AG10803 (cell line): ENCODE measurements around the gene AMH.

ENCODE experiments used
- DNase-seq: peaks from one replicate; pipeline ENCODE4 v3.0.0; 2010; ENCODE audit warnings: low read depth
- H3K4me3 ChIP-seq: 2 replicates; pipeline ENCODE4 v1.5.1; 2011; ENCODE audit warnings: mild to moderate bottlenecking, low read length, control low read depth
- CTCF ChIP-seq: conservative IDR thresholded peaks from 2 replicates; pipeline ENCODE4 v1.5.1; 2011; ENCODE audit warnings: mild to moderate bottlenecking, low read length, control low read depth, inconsistent platforms

AMH gene

GRCh38 chr19:2270157-2270422 lies 21.0 kb downstream of the AMH start:
- DNase-seq = peak; percentile 42

DNA sequence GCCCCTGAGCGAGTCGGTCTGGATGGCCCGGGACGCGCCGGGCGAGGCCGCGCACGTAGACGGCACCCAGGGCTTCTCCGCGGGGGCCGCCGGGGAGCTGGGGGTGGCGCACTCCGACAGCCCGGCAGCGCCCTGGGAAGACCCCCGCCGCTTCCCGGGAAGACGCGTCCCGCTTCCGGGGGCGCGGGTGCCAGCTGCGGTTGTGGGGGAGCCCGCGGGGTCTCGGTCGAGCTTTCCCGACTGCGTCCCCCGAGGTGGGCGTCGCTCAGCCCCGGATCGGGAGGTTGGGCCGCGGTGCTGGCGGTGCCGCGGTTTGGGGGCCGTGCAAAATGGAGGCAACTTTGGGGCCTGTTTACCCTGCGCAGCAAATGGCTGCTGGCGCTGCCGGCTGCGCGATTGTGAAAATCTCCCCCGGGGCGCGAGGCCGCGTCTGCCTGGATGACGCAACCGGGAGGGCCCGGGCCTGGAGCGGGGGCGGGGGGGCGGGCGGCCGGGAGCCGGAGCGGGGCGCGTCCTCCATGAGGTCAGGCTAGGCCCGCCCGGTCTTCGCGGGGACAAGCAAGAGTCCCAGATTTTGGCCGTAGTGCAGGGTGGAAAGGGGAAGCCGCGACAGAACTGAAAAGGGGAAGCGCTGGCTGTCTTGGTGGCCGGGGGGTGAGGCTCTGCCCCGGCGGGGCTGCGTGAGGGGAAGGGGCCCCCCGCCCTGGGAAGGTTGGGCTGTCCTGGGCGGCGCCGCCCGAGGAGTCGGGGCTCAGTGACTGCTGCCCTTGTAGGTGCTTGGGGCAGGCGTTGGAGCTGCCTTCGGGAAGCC lies 21.5 kb downstream of the AMH start:
- peak; percentile 86 for DNase-seq
- H3K4me3 ChIP-seq = peak overlapping the region; percentile 95
- no peak for TF ChIP-seq CTCF

More at GRCh38 chr19:2270157-2270422, 21.0 kb downstream of the AMH start:
- H3K4me3 ChIP-seq = peak overlapping the region; percentile 95
- no peak for TF ChIP-seq CTCF

GRCh38 chr19:2271234-2272103 lies 22.3 kb downstream of the AMH start:
- peak; percentile 82 for DNase-seq
- peak overlapping the region; percentile 95 for H3K4me3 ChIP-seq
- no peak for TF ChIP-seq CTCF

DNA sequence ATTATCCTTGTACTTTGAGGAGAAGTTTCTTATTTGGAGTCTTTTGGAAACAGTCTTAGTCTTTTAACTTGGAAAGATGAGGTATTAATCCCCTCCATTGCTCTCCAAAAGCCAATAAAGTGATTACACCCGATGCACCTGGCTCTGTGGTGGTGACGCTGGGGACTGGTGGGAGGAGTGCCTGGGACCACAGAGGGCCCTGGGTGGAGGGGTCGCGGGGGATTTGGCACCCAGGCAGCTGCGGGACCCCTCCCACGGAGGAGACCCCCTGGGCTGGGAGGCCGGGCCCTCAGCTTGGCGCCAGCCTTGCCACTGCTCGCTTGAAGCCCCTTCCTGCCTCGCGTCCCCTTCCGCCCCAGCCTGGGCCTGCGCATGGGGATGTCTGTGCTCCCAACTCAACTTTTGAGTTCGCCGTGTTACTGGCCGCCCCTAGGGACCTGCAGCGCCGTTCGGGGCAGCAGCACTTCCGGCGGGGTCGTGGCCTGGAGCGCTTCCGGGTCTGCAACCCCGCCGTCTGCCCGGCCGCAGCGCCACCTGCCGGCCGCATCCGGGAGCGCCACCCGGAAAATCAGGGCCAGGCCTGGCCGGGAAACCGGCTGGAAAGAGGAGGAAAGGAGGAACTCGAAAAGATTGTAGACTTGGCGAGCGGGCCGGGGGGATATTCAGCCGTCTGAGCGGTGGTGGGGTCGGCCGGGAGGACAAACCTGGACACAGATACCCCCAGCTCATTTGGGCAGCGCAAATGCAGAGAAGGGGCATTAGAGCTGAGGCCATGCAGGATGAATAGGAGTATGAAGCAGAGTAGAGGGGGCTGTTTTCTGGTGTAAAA lies 24.4 kb downstream of the AMH start:
- peak; percentile 63 for DNase-seq
- TF ChIP-seq CTCF = peak; percentile 61
- H3K4me3 ChIP-seq = peak overlapping the region; percentile 50

GRCh38 chr19:2274185-2274711 lies 25.1 kb downstream of the AMH start:
- no peak for TF ChIP-seq CTCF
- peak overlapping the region; percentile 50 for H3K4me3 ChIP-seq
- no peak for DNase-seq

DNA sequence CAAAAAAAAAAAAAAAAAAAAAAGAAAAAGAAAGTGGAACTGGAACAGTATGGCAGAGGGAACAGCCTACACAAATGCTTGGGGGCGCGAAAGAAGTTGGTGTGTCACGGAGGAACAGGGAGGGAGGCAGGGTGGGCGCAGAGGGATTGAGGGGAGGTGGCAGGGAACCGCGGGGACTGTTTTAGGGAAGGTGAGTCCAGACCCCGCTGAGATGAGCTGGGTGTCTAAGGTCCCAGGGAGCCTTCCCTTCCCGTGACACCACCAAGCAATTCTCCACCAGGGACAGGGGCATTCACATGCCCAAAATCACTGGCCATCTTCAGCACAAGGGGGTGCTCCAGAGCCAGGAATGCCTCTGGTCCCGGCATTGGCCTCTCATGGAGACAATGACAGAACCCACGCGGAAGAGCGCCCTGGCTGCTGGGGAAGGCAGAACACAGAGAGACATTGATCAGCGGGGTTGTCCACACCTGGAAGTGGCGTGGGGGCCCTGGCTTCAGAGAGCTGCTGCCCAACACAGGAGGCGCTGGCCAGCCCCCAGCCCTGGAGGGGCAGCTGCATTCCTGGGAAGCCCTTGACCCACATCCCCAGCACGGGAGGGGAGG lies 25.9 kb downstream of the AMH start:
- peak; percentile 67 for DNase-seq
- TF ChIP-seq CTCF = peak; percentile 65
- H3K4me3 ChIP-seq = no peak overlapping the region
